Activated T-cell treated with anti-CD3 and anti-CD28 coated beads for 1 hour (primary cell): ENCODE measurements around the gene ABLIM1.

Experiments used
- DNase-seq: peaks from one replicate; pipeline ENCODE4 v3.0.0-alpha.2; 2020; ENCODE audit warnings: low read depth

Gene ABLIM1

DNA sequence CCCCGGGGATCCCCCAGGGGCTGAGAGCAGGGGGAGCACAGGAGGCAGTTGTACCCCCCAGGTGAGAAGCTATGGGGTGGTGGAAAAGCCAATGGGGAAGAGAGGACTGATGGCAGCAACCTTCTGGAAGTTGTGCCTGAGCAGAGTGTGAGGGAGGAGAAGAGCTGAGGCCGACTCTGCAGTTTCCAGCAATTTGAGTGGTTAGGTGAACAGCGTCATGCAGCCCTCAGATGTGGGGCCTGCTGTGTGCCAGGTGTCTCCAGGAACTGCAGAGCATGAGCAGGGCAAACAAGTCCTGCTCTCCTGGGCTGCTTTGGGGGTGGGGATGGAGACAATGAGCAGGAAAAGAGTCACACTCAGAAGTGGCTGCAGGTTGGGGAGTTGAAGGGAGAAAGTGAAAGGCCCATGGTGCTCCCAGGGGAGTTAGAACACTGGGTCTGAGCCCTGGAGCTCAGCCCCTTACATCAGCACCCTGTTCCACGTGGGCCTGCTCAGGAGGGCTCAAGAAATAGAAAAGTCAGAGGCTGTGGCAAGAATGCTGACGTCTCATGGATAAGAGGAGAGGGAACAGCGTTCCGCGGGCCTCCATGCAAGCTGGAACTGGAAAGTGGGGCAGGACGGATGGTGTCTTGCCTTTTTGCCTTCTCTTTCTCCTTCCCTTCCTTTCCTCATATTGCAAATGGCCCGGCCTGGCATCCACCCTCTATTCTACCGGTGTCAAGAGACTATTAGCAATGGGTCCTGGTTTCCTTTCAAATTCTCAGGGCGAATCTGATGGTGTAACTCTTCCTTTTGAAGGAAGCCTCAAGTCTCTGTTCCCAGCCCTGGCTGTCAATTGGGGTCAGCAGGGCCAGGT is 249.7 kb downstream of the ABLIM1 start:
- no peak for DNase-seq

DNA sequence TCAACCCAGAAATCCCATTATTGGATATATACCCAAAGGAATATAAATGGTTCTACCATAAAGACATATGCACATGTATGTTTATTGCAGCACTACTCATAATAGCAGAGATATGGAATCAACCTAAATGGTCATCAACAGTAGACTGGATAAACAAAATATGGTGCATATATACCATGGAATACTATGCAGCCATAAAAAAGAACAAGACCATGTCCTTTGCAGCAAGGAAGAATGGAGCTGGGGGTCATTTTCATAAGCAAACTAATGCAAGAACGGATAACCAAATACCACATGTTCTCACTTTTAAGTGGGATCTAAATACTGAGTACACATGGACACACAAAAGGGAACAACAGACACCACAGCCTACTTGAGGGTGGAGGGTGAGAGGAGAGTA is 251.6 kb downstream of the ABLIM1 start:
- no peak for DNase-seq

DNA sequence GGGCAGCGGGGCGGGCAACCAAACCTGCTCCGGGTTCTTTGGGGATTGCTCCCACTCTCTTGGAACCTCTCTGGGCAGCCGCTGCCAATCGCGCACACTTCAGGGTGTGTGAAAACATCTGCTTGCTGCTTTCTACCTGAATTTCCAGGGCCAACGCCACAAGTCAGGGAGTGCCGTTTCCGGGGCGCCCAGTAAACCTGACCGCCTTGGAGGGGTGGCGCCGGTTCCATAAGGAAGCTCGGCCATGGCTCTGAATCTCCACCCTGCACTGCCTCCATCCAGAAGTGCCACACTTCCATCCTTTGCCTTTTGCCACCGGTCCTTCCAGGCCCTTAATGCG is 253.1 kb downstream of the ABLIM1 start:
- DNase-seq, result no peak

GRCh38 chr10:114404171-114405010 is 253.7 kb downstream of the ABLIM1 start, which contains the start of gene AFAP1L2:
AFAP1L2 (minus strand) TSS chr10:114404502; CDS start chr10:114404455, 47 bp downstream.
- no peak for DNase-seq

DNA sequence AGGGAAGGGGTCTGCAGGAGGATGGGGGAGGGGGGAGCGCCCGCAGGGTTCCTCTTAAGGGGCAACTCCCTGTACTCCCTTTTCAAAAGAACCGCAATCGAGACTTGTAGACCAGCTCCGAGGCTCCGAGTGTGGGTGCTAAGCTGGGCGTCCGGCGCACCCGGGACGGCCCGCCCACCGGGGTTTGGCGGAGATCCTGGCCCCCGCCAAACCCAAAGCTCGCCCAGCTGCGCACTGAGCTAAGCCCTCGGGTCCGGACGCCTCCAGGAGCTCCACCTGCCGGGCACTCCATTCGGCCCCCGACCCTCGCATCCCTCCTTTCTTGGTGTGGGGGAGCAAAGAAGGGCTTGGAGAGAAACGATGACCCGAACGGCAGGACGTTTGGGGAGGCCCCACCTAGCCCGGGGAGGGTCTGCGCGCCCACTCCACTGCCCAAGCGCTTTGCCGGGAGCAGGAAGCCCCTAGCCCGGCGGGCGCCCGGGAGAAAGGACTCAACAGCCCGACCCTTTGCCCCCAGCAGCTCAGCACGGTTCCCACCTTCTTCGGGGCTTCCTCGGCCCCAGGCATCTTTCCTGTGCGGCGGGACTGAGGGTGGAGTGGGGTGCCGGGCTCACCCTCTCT is 254.4 kb downstream of the ABLIM1 start:
- no peak for DNase-seq

- DNase-seq, result no peak
Observed at GRCh38 chr10:114402871-114403540, 255.1 kb downstream of the ABLIM1 start.

- no peak for DNase-seq
Observed at GRCh38 chr10:114402233-114402632, 255.8 kb downstream of the ABLIM1 start.

GRCh38 chr10:114401195-114401791 is 256.8 kb downstream of the ABLIM1 start:
- DNase-seq, result no peak

- DNase-seq, result no peak
Observed at GRCh38 chr10:114400091-114400490, 258.0 kb downstream of the ABLIM1 start.

- no peak for DNase-seq
Observed at GRCh38 chr10:114399576-114399975, 258.5 kb downstream of the ABLIM1 start.

GRCh38 chr10:114398587-114399331 is 259.3 kb downstream of the ABLIM1 start:
- no peak for DNase-seq

DNA sequence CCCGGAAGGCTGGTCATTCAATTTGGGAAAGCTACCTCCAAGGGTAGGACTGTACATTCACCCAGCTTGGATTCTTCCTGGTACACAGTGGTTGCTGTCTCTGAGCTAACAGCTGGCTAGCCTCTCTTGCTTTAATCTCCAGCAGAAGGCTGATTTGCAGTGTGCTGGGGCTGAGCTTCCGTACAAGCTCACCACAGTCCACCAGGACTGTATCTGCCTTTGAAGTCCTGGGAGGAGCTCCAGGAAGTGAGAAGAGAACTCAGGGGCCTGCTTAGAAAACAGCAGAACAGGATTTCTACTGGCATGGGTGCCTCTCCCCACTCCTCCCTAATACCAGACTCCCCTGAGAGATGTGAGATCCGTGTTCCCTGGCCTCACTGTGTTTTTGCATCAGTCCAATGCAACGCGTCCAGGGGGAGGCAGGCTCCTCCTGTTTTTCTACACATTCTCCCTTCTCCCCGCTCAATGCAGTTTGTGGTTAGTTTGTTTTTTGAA is 260.4 kb downstream of the ABLIM1 start:
- no peak for DNase-seq

- no peak for DNase-seq
Observed at GRCh38 chr10:114396464-114396863, 261.6 kb downstream of the ABLIM1 start.

DNA sequence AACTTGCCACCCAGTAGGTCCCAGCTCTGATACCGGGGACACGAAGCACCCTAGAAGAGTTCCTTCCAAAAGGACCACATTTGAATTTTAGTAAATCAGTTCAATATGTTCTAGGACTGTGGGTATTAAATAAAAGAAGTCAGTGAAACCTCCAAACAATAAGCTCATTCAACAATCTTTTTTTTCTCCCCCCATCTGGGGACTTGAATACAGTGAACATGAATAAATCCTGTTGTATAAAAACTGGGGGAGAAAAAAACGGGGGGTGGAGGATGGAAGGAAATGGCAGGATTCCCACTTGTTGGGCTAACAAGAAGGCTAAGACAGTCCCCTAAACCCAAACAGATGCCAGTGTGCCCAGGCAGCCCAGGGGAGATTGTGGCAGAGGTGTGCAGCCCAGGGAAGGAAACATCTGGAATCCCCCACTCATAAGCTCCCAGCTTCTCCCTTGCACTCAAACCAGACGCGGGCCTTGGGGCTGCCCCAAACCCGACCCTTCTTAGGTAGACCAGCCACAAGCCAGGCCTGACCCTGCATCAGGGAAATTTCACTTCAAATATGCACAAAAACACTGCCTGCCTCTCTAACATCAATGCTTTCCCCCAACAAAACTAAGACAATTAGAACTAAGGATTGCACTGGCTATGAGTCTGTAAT is 262.6 kb downstream of the ABLIM1 start:
- no peak for DNase-seq

DNA sequence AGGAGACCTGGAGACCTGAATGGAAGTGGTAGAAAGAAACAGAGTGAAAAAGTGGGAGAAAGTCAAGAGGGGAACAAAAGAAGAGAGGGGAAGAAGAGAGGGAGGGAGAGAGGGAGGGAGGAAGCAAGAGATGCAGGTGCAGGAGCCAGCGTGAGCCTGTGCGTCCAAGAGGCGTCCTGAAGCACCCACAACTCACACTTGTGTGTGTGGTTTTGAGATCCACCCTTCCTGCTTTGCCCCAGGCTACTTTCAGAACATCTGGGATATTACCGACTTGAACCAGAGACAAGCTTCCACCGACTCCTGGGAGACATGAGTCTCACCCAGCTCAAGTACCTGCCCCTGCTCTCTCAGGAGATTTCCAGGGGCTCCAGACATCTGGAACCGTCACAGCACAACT is 263.5 kb downstream of the ABLIM1 start:
- DNase-seq, result no peak

- DNase-seq, result no peak
Observed at GRCh38 chr10:114393886-114394285, 264.2 kb downstream of the ABLIM1 start.

DNA sequence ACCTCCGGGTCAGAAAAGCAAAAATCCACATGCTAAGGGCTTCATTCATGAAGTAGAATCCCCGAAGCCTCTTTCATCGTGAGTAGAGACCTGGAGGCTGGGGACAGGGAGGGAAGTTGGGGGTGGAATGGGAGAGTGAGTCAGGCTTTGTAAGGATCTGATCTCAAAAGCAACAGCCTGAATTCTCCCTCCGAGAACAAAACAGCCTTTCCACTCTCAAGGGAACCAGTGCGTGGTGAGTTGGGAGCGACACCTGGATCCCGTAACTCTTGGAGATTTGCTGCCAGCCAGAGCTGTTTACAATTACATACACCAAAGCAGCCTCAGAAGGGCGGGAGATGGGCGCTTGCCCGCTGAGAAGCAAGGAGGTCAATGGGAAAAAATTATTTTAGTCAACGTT is 264.6 kb downstream of the ABLIM1 start:
- no peak for DNase-seq

DNA sequence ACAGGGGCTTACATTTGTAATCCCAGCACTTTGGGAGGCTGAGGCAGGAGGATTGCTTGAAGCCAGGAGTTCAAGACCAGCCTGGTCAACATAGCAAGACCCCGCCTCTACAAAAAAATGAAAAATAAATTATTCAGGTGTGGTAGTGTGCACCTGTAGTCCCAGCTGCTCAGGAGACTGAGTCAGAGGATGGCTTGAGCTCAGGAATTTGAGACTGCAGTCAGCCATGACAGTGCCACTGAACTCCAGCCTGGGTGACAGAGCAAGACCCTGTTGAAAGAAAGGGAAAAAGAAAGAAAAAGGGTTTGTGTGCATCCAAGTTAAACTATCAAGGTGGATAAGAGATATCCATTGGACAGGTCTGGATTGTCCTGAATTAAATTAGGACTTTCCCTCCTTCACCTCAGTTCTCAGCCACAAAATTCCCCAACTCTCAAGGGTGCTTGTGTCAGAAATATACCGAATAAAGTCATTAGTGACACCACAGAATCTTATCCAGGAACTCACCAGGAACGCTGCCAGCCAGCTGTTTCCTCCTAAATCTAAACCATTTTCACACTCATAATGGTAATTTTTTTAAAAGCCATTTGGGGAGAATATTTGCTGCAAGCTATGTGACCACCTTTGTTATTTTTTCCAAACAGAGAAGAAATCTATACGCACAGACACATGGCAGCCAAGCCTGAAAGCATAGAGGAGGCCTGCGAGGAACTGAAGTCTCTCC is 265.8 kb downstream of the ABLIM1 start:
- no peak for DNase-seq

DNA sequence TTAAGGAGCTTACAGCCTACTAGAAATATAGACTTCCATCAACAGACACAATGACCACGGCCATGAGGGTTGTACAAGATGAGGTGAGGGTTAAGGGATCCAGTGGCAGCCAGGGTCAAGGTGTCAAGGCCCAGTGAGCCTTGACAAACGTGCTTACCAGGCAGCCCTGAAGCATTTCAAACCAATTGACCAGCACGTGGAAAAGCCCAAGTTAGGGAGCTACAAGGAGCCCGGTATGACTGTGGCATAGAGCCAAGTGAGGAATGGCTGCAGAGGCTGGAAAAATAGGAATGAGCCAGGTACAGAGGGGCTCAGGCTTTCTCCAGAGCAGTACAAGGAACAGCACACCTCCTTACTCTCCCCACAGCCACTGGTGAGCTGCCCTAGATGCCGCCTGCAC is 266.5 kb downstream of the ABLIM1 start:
- no peak for DNase-seq

GRCh38 chr10:114389426-114389825 is 268.6 kb downstream of the ABLIM1 start:
- no peak for DNase-seq
